H9 (cell line): ENCODE results near the gene ARAP1. TPM values are rescaled to one million over a fixed set of nuclear protein-coding genes. Genes with fewer than 3 reads are reported as not detected.

Experiments
- DNase-seq: peaks from one replicate; pipeline ENCODE4 v3.0.0-alpha.2; 2017
- H2AFZ ChIP-seq: one replicate; pipeline ENCODE4 v1.6.1; 2013; ENCODE audit warnings: mild to moderate bottlenecking, low read length, control low read depth, moderate library complexity
- H2AK5ac ChIP-seq: 2 replicates; pipeline ENCODE4 v1.6.1; 2013; ENCODE audit warnings: low read length, control low read depth, mixed read lengths; ENCODE audit not compliant: insufficient read length
- H2BK120ac ChIP-seq: one replicate; pipeline ENCODE4 v1.6.1; 2013; ENCODE audit warnings: low read depth, mild to moderate bottlenecking, low read length, control low read depth, inconsistent platforms; ENCODE audit not compliant: poor library complexity, severe bottlenecking
- H2BK12ac ChIP-seq: 2 replicates; pipeline ENCODE4 v1.6.1; 2013; ENCODE audit warnings: low read length, control low read depth, mixed read lengths, low read depth; ENCODE audit not compliant: insufficient read length
- H2BK15ac ChIP-seq: 2 replicates; pipeline ENCODE4 v1.6.1; 2013; ENCODE audit warnings: low read depth, low read length, control low read depth
- H2BK20ac ChIP-seq: one replicate; pipeline ENCODE4 v1.6.1; 2013; ENCODE audit warnings: low read depth, mild to moderate bottlenecking, low read length, control low read depth, inconsistent platforms; ENCODE audit not compliant: poor library complexity, severe bottlenecking
- H2BK5ac ChIP-seq: 2 replicates; pipeline ENCODE4 v1.6.1; 2013; ENCODE audit warnings: low read length, control low read depth, mixed read lengths; ENCODE audit not compliant: insufficient read length
- H3K14ac ChIP-seq: 2 replicates; pipeline ENCODE4 v1.6.1; 2013; ENCODE audit warnings: low read length, control low read depth; ENCODE audit not compliant: insufficient read depth
- H3K18ac ChIP-seq: 2 replicates; pipeline ENCODE4 v1.6.1; 2013; ENCODE audit warnings: low read depth, mild to moderate bottlenecking, mixed read lengths, low read length, control low read depth; ENCODE audit not compliant: insufficient read length
- H3K23ac ChIP-seq: 2 replicates; pipeline ENCODE4 v1.6.1; 2013; ENCODE audit warnings: low read length, control low read depth, mixed read lengths, low read depth; ENCODE audit not compliant: insufficient read length
- H3K23me2 ChIP-seq: 2 replicates; pipeline ENCODE4 v1.6.1; 2013; ENCODE audit warnings: low read depth, mild to moderate bottlenecking, mixed read lengths, low read length, control low read depth; ENCODE audit not compliant: insufficient read length, poor library complexity, severe bottlenecking
- H3K27ac ChIP-seq: 2 replicates; pipeline ENCODE4 v1.5.1; 2013; ENCODE audit warnings: low read length, control low read depth, mixed read lengths, low read depth; ENCODE audit not compliant: insufficient read length
- H3K27me3 ChIP-seq: 2 replicates; pipeline ENCODE4 v1.6.1; 2013; ENCODE audit warnings: low read length, control low read depth, inconsistent platforms; ENCODE audit not compliant: insufficient read depth
- H3K4ac ChIP-seq: 2 replicates; pipeline ENCODE4 v1.6.1; 2013; ENCODE audit warnings: low read depth, mild to moderate bottlenecking, control low read depth, inconsistent platforms, low read length, moderate library complexity
- H3K4me1 ChIP-seq: 2 replicates; pipeline ENCODE4 v1.6.1; 2013; ENCODE audit warnings: low read length, control low read depth, inconsistent platforms; ENCODE audit not compliant: insufficient read depth
- H3K4me2 ChIP-seq: 2 replicates; pipeline ENCODE4 v1.6.1; 2013; ENCODE audit warnings: low read length, control low read depth, mixed read lengths; ENCODE audit not compliant: insufficient read length, insufficient read depth
- H3K56ac ChIP-seq: 2 replicates; pipeline ENCODE4 v1.6.1; 2013; ENCODE audit warnings: low read depth, mild to moderate bottlenecking, mixed read lengths, low read length, control low read depth; ENCODE audit not compliant: insufficient read length
- H3K79me1 ChIP-seq: 2 replicates; pipeline ENCODE4 v1.6.1; 2013; ENCODE audit warnings: low read depth, mild to moderate bottlenecking, moderate library complexity, low read length, control low read depth, inconsistent platforms; ENCODE audit not compliant: insufficient read depth, poor library complexity, severe bottlenecking
- H3K79me2 ChIP-seq: 2 replicates; pipeline ENCODE4 v1.6.1; 2013; ENCODE audit warnings: low read length, control low read depth, inconsistent platforms; ENCODE audit not compliant: insufficient read depth
- H3K9ac ChIP-seq: 2 replicates; pipeline ENCODE4 v1.6.1; 2013; ENCODE audit warnings: low read length, control low read depth, mixed read lengths; ENCODE audit not compliant: insufficient read length; ENCODE audit errors: extremely low read depth
- H3K9me3 ChIP-seq: one replicate; pipeline ENCODE4 v1.6.1; 2013; ENCODE audit warnings: low read depth, low read length, inconsistent platforms; ENCODE audit not compliant: control insufficient read depth
- H3T11ph ChIP-seq: one replicate; pipeline ENCODE4 v1.6.1; 2013; ENCODE audit warnings: mild to moderate bottlenecking, low read length, control low read depth, inconsistent platforms
- H4K20me1 ChIP-seq: one replicate; pipeline ENCODE4 v1.6.1; 2013; ENCODE audit not compliant: control insufficient read depth, insufficient read length, insufficient read depth
- H4K5ac ChIP-seq: 2 replicates; pipeline ENCODE4 v1.6.1; 2013; ENCODE audit warnings: low read depth, mild to moderate bottlenecking, mixed read lengths, low read length, control low read depth; ENCODE audit not compliant: insufficient read length
- H4K8ac ChIP-seq: replicated peaks from 2 replicates; pipeline ENCODE4 v1.6.1; 2013; ENCODE audit warnings: low read length, control low read depth, mixed read lengths, low read depth; ENCODE audit not compliant: insufficient read length
- H4K91ac ChIP-seq: 2 replicates; pipeline ENCODE4 v1.6.1; 2013; ENCODE audit warnings: low read depth, mild to moderate bottlenecking, moderate library complexity, mixed read lengths, low read length, control low read depth; ENCODE audit not compliant: insufficient read length
- H3K27ac Mint-ChIP-seq, 3 experiments: 2 replicates in 2 of 3; 3 replicates in 1 of 3; pipeline ENCODE4 v1.8.0; 2020 to 2021; ENCODE audit warnings: mixed read lengths in 3 of 3, mild to moderate bottlenecking in 1 of 3, moderate library complexity in 1 of 3
- H3K27me3 Mint-ChIP-seq: 2 replicates; pipeline ENCODE4 v1.8.0; 2021; ENCODE audit warnings: low read depth, mild to moderate bottlenecking, moderate library complexity, mixed read lengths
- H3K36me3 Mint-ChIP-seq, 3 experiments: 2 replicates in 2 of 3; 3 replicates in 1 of 3; pipeline ENCODE4 v1.8.0; 2020 to 2021; ENCODE audit warnings: low read depth in 3 of 3, mixed read lengths in 3 of 3; ENCODE audit not compliant: insufficient read depth in 1 of 3
- H3K4me1 Mint-ChIP-seq, 2 experiments: 2 replicates each; pipeline ENCODE4 v1.8.0; 2020; ENCODE audit warnings: mixed read lengths in 2 of 2
- H3K4me3 Mint-ChIP-seq, 2 experiments: 2 replicates in 1 of 2; 3 replicates in 1 of 2; pipeline ENCODE4 v1.8.0; 2020 to 2021; ENCODE audit warnings: mild to moderate bottlenecking in 2 of 2, mixed read lengths in 2 of 2, moderate library complexity in 1 of 2
- H3K9me3 Mint-ChIP-seq, 2 experiments: 2 replicates in 1 of 2; 3 replicates in 1 of 2; pipeline ENCODE4 v1.8.0; 2020; ENCODE audit warnings: mild to moderate bottlenecking in 2 of 2, mixed read lengths in 2 of 2, moderate library complexity in 1 of 2
- WGBS: extraction: QIAGEN DNeasy Blood & Tissue Kit; methylation state at CpG from one replicate; pipeline ENCODE4 v1.1.7; 2013; ENCODE audit warnings: missing lambda C conversion rate, low lambda C conversion rate, mixed read lengths; ENCODE audit not compliant: insufficient read length; ENCODE audit errors: extremely low coverage; 5-methylcytosine and 5-hydroxymethylcytosine counted together
- total RNA-seq: library from RNA; stranded (reverse); gene quantifications from 2 replicates; pipeline ENCODE4 v1.2.1, GENCODE V29; 2021
- TF ChIP-seq, protein P1 (sequence below): fragments of 200-600 bp; sonication (generic); conservative IDR thresholded peaks from 3 replicates; pipeline ENCODE4 v1.8.0; 2021; ENCODE audit warnings: antibody characterized with exemption, mild to moderate bottlenecking

ARAP1 gene
- total RNA-seq, 1 experiment from 2014 or later = 59.4 TPM

DNA sequence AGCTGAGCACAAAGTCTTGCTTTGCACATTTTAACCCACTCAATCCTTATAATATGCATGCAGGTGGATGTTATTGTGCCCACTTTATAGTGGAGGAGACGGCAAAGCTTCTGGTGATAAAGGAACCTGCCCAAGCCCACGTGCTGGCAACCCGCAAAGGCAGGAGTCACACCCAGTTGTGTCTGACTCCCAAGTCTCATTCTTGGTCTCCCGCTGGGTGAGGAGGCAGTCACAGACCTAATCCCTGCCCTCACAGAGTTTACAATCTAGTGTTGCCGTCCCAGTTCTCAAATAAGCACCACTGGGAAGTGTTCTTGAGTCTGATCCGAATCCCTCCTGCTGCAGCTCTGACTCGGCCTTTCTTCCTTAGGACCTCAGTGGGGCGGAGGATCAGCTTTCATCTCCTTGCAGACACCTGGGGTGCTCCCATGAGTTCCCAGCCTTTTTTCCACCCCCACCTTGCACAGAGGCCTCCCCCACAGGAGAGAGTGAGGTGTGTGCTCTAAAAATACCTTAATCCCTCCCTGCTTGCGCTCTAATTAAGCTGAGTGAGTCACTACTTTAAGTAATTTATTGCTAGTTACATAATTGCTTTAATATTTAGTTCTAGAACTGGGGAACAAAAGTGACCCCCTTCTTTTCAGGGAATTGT is 93.1 kb downstream of the ARAP1 start:
- no peaks in the 10 kb centered on the region for H3K27me3 ChIP-seq
- H3K27ac ChIP-seq = no peak overlapping the region
- H4K91ac ChIP-seq = no peak overlapping the region
- H3K79me2 ChIP-seq = no peaks in the 10 kb centered on the region
- no peak overlapping the region for H3K4me2 ChIP-seq
- Mint-ChIP-seq H3K4me1 (peaks cover 15 to 53% of the 10 kb centered on the region in 2 experiments), H3K4me3 (no peak overlapping the region), H3K9me3 (no peaks in the 10 kb centered on the region), H3K36me3 (no peaks in the 10 kb centered on the region), H3K27ac (no peak overlapping the region; a peak in 1 of 7 replicates), H3K27me3 (peaks cover 18% of the 10 kb centered on the region)
- H3K4me1 ChIP-seq = no peaks in the 10 kb centered on the region
- no peak overlapping the region for H2BK20ac ChIP-seq
- no peaks in the 10 kb centered on the region for H3K9me3 ChIP-seq
- no peak overlapping the region for H3K18ac ChIP-seq
- no peak overlapping the region for H3K9ac ChIP-seq
- DNase-seq = no peak
- no peak overlapping the region for H2BK15ac ChIP-seq
- no peaks in the 10 kb centered on the region for H3K79me1 ChIP-seq
- H4K5ac ChIP-seq = no peak overlapping the region
- no CpG with 5 or more reads among the region's 9 CpGs for WGBS
- H3T11ph ChIP-seq = no peak overlapping the region
- H3K14ac ChIP-seq = no peak overlapping the region
- no peak overlapping the region for H2BK120ac ChIP-seq
- H2BK5ac ChIP-seq = no peak overlapping the region
- H3K4ac ChIP-seq = no peak overlapping the region
- H4K20me1 ChIP-seq = no peaks in the 10 kb centered on the region
- H2BK12ac ChIP-seq = no peak overlapping the region
- no peak overlapping the region for H2AK5ac ChIP-seq
- no peaks in the 10 kb centered on the region for H3K23me2 ChIP-seq
- no peak overlapping the region for H4K8ac ChIP-seq
- TF ChIP-seq, protein P1, sequence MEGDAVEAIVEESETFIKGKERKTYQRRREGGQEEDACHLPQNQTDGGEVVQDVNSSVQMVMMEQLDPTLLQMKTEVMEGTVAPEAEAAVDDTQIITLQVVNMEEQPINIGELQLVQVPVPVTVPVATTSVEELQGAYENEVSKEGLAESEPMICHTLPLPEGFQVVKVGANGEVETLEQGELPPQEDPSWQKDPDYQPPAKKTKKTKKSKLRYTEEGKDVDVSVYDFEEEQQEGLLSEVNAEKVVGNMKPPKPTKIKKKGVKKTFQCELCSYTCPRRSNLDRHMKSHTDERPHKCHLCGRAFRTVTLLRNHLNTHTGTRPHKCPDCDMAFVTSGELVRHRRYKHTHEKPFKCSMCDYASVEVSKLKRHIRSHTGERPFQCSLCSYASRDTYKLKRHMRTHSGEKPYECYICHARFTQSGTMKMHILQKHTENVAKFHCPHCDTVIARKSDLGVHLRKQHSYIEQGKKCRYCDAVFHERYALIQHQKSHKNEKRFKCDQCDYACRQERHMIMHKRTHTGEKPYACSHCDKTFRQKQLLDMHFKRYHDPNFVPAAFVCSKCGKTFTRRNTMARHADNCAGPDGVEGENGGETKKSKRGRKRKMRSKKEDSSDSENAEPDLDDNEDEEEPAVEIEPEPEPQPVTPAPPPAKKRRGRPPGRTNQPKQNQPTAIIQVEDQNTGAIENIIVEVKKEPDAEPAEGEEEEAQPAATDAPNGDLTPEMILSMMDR = no peak
- no peak overlapping the region for H3K23ac ChIP-seq
- no peak overlapping the region for H2AFZ ChIP-seq
- no peak overlapping the region for H3K56ac ChIP-seq
